IMR-90 (cell line): ENCODE data around the gene NKIRAS1.

Experiments used
- BHLHE40 ChIP-seq: fragments of 150-350 bp; IDR thresholded peaks from 2 replicates; pipeline ENCODE4 v1.6.1; 2016; ENCODE audit warnings: mild to moderate bottlenecking, low read depth, low read length
- CTCF ChIP-seq: conservative IDR thresholded peaks from 2 replicates; pipeline ENCODE4 v1.5.1; 2012; ENCODE audit warnings: mild to moderate bottlenecking, low read depth, low read length, improper control_type of control experiment
- ELK1 ChIP-seq: fragments of 150-350 bp; IDR thresholded peaks from 2 replicates; pipeline ENCODE4 v1.6.1; 2016; ENCODE audit warnings: low read depth, mild to moderate bottlenecking, low read length, moderate library complexity, borderline replicate concordance
- FOS ChIP-seq: fragments of 150-350 bp; IDR thresholded peaks from 2 replicates; pipeline ENCODE4 v1.6.1; 2016; ENCODE audit warnings: low read depth, low read length
- MAFK ChIP-seq: IDR thresholded peaks from 2 replicates; pipeline ENCODE4 v1.6.1; 2012; ENCODE audit warnings: low read depth, low read length, improper control_type of control experiment
- NFE2L2 ChIP-seq: fragments of 150-350 bp; IDR thresholded peaks from 2 replicates; pipeline ENCODE4 v1.6.1; 2016; ENCODE audit warnings: low read depth, mild to moderate bottlenecking, low read length
- POLR2A ChIP-seq: IDR thresholded peaks from 2 replicates; pipeline ENCODE4 v1.6.1; 2012; ENCODE audit warnings: mild to moderate bottlenecking, low read depth, low read length
- RAD21 ChIP-seq: IDR thresholded peaks from 2 replicates; pipeline ENCODE4 v1.6.1; 2012; ENCODE audit warnings: low read length, improper control_type of control experiment
- RCOR1 ChIP-seq: IDR thresholded peaks from 2 replicates; pipeline ENCODE4 v1.6.1; 2012; ENCODE audit warnings: mild to moderate bottlenecking, low read length, improper control_type of control experiment; ENCODE audit not compliant: insufficient replicate concordance
- RFX5 ChIP-seq: IDR thresholded peaks from 2 replicates; pipeline ENCODE4 v1.8.0; 2012; ENCODE audit warnings: low read depth, mild to moderate bottlenecking, low read length, moderate library complexity
- SMC3 ChIP-seq: fragments of 150-350 bp; IDR thresholded peaks from 2 replicates; pipeline ENCODE4 v1.6.1; 2016; ENCODE audit warnings: low read depth, mild to moderate bottlenecking, antibody characterized with exemption, low read length, moderate library complexity
- TF ChIP-seq, protein P1 (sequence below): fragments of 150-350 bp; IDR thresholded peaks from 2 replicates; pipeline ENCODE4 v1.6.1; 2017; ENCODE audit warnings: mild to moderate bottlenecking, antibody characterized with exemption, low read length, low read depth

DNA sequence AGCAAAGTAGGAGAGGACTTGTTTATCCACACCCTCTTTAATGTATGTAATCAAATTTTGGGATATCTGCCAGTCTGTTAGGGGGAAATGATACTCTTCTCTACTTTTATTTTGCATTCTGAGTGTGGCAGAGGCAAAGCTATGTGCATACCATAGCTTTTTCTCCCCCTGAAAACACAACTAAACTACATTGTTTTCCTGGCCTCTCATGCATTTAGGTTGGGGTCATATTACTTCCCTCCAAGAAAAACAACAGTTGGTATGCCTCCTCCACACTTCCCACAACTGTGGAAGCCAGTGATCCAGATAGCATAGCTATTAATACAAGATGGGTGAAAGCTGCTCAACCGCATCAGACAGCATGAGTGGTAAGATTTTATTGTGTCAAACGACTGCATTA lies 7.0 kb upstream of the NKIRAS1 start:
- TF ChIP-seq RAD21 (no peak), CTCF (no peak), FOS (no peak), POLR2A (no peak), SMC3 (no peak), RFX5 (no peak), MAFK (no peak), ELK1 (no peak), RCOR1 (no peak), BHLHE40 (peak; percentile 28; the same call in 1 of the 2 replicates), NFE2L2 (no peak)
- TF ChIP-seq, protein P1, sequence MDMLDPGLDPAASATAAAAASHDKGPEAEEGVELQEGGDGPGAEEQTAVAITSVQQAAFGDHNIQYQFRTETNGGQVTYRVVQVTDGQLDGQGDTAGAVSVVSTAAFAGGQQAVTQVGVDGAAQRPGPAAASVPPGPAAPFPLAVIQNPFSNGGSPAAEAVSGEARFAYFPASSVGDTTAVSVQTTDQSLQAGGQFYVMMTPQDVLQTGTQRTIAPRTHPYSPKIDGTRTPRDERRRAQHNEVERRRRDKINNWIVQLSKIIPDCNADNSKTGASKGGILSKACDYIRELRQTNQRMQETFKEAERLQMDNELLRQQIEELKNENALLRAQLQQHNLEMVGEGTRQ, result no peak
